Activated CD8-positive, alpha-beta memory T cell treated with anti-CD3 and anti-CD28 coated beads for 1 hour (primary cell): Measurements from ENCODE around the gene BACH1.

Experiments used
- DNase-seq, 2 donors: peaks; one replicate each; pipeline ENCODE4 v3.0.0-alpha.2; 2020; ENCODE audit warnings: low read depth in 1 of 2; ENCODE audit errors: extremely low read depth in 1 of 2

BACH1 gene

GRCh38 chr21:29290240-29290639 is 8.5 kb upstream of the BACH1 start:
- DNase-seq, result no peak

GRCh38 chr21:29293495-29293894 is 5.2 kb upstream of the BACH1 start:
- DNase-seq, result no peak

- no peak for DNase-seq
These were observed 3.6 kb upstream of the BACH1 start for GRCh38 chr21:29295066-29295650.

GRCh38 chr21:29296446-29296845 is 2.3 kb upstream of the BACH1 start:
- no peak for DNase-seq

- no peak for DNase-seq
These were observed 1.0 kb upstream of the BACH1 start for GRCh38 chr21:29297483-29298347.

- peak; percentile 35 to 55 for DNase-seq
These were observed 559 bp downstream of the BACH1 start for GRCh38 chr21:29299046-29299915.

- no peak for DNase-seq
These were observed 1.4 kb downstream of the BACH1 start for GRCh38 chr21:29299916-29300806.

- no peak for DNase-seq
These were observed 2.1 kb downstream of the BACH1 start for GRCh38 chr21:29300807-29301138.

- no peak for DNase-seq
These were observed 3.0 kb downstream of the BACH1 start for GRCh38 chr21:29301691-29302090.

GRCh38 chr21:29302359-29302875 is 3.7 kb downstream of the BACH1 start:
- DNase-seq, result no peak

- DNase-seq, result no peak
These were observed 4.6 kb downstream of the BACH1 start for GRCh38 chr21:29303288-29303687.

GRCh38 chr21:29304597-29304996 is 5.9 kb downstream of the BACH1 start:
- no peak for DNase-seq

GRCh38 chr21:29305068-29305467 is 6.3 kb downstream of the BACH1 start:
- no peak for DNase-seq

- no peak for DNase-seq
These were observed 6.8 kb downstream of the BACH1 start for GRCh38 chr21:29305561-29305960.

GRCh38 chr21:29306920-29307319 is 8.2 kb downstream of the BACH1 start:
- no peak for DNase-seq

GRCh38 chr21:29307718-29308455 is 9.2 kb downstream of the BACH1 start:
- DNase-seq, result no peak

- no peak for DNase-seq
These were observed 9.7 kb downstream of the BACH1 start for GRCh38 chr21:29308456-29308783.

GRCh38 chr21:29309703-29310102 is 11.0 kb downstream of the BACH1 start:
- DNase-seq, result no peak

- DNase-seq, result no peak
These were observed 13.1 kb downstream of the BACH1 start for GRCh38 chr21:29311802-29312201.

- DNase-seq, result no peak
These were observed 14.3 kb downstream of the BACH1 start for GRCh38 chr21:29312981-29313380.
